Stimulated activated CD8-positive, alpha-beta memory T cell treated with anti-CD3 and anti-CD28 coated beads, Interleukin-12 subunit alpha, Interleukin-12 subunit beta, amount 100 ng/mL, for 24 hours (primary cell): ENCODE results near the gene SMPD1.
A peak's percentile ranks its signal among the peaks of the same experiment; 100 is the strongest.

Experiments used
- DNase-seq: peaks from one replicate; pipeline ENCODE4 v3.0.0-alpha.2; 2020; ENCODE audit errors: extremely low read depth

Gene SMPD1

GRCh38 chr11:6414874-6415328, 24.6 kb downstream of the SMPD1 start:
- no peak for DNase-seq

- DNase-seq = no peak
Observed at GRCh38 chr11:6415797-6416196, 25.5 kb downstream of the SMPD1 start.

GRCh38 chr11:6417907-6418556, 27.8 kb downstream of the SMPD1 start:
- DNase-seq = no peak

GRCh38 chr11:6418557-6419008, 28.3 kb downstream of the SMPD1 start:
- DNase-seq = no peak

GRCh38 chr11:6419009-6419631, 28.8 kb downstream of the SMPD1 start, which contains the start of gene APBB1:
APBB1 (minus strand) TSS chr11:6419094; CDS start chr11:6411347, 7,747 bp downstream.
- DNase-seq = peak; percentile 41

GRCh38 chr11:6420677-6421076, 30.4 kb downstream of the SMPD1 start:
- no peak for DNase-seq

GRCh38 chr11:6427516-6427915, 37.2 kb downstream of the SMPD1 start:
- DNase-seq = no peak

- DNase-seq = no peak
Observed at GRCh38 chr11:6431861-6432260, 41.6 kb downstream of the SMPD1 start.

GRCh38 chr11:6433998-6434660, 43.9 kb downstream of the SMPD1 start:
- DNase-seq = no peak

- no peak for DNase-seq
Observed at GRCh38 chr11:6437423-6437822, 47.1 kb downstream of the SMPD1 start.

GRCh38 chr11:6437993-6438392, 47.7 kb downstream of the SMPD1 start:
- DNase-seq = no peak

GRCh38 chr11:6438979-6439571, 48.8 kb downstream of the SMPD1 start:
- DNase-seq = no peak

GRCh38 chr11:6440906-6441358, 50.7 kb downstream of the SMPD1 start, which contains the start of gene HPX:
HPX (minus strand) TSS chr11:6440987; CDS start chr11:6440963, 24 bp downstream.
- DNase-seq = no peak

GRCh38 chr11:6442441-6442840, 52.2 kb downstream of the SMPD1 start:
- no peak for DNase-seq

GRCh38 chr11:6443269-6444003, 53.2 kb downstream of the SMPD1 start:
- DNase-seq = no peak
